ENCODE data around the gene MEGF6. TPM values are rescaled to one million over a fixed set of nuclear protein-coding genes. Genes with fewer than 3 reads are reported as not detected.

MEGF6 gene
- total and polyA plus RNA-seq, 2 experiments from 2014 or later = 11.6 to 21.9 TPM

- H3K4me2 ChIP-seq = no peak overlapping the region
- no peak for TF ChIP-seq EZH2 (IDR thresholded peaks at IDR 0.05; ENCODE audit: borderline replicate concordance)
- TF ChIP-seq EZH2phosphoT487 (IDR thresholded peaks at IDR 0.05; ENCODE audit: low read depth, severe bottlenecking, unreplicated experiment) = no peak
- TF ChIP-seq CTCF (IDR thresholded peaks at IDR 0.05; ENCODE audit: poor library complexity) = no peak
- no peaks in the 10 kb centered on the region for H3K9me3 ChIP-seq (ENCODE audit: low read depth)
- no peak overlapping the region for H3K27ac ChIP-seq
- no peaks in the 10 kb centered on the region for H3K36me3 ChIP-seq (replicated peaks; ENCODE audit: insufficient read depth, low read depth)
- no peak for DNase-seq (ENCODE audit: low spot score)
- no peaks in the 10 kb centered on the region for H3K4me1 ChIP-seq (ENCODE audit: insufficient read depth)
- no peaks in the 10 kb centered on the region for H4K20me1 ChIP-seq (ENCODE audit: insufficient read depth, poor library complexity, severe bottlenecking)
- H3K9me2 ChIP-seq (replicated peaks; ENCODE audit: insufficient read depth) = no peaks in the 10 kb centered on the region
- H3K79me2 ChIP-seq = no peaks in the 10 kb centered on the region
- no peak overlapping the region for H3K4me3 ChIP-seq
- WGBS (ENCODE audit: low lambda C conversion rate, missing lambda C conversion rate) = 97% methylated on average over 4 of the region's 4 CpGs
- no peaks in the 10 kb centered on the region for H3K27me3 ChIP-seq
- no peak overlapping the region for H2AFZ ChIP-seq
Observed at GRCh38 chr1:3488432-3488831, 122.9 kb downstream of the MEGF6 start.

- no peak overlapping the region for H3K27ac ChIP-seq
- H3K4me3 ChIP-seq = no peak overlapping the region
- no peaks in the 10 kb centered on the region for H3K79me2 ChIP-seq
- H3K9me2 ChIP-seq (replicated peaks; ENCODE audit: insufficient read depth) = no peaks in the 10 kb centered on the region
- H3K27me3 ChIP-seq = no peaks in the 10 kb centered on the region
- TF ChIP-seq CTCF (IDR thresholded peaks at IDR 0.05; ENCODE audit: poor library complexity) (no peak), EZH2phosphoT487 (IDR thresholded peaks at IDR 0.05; ENCODE audit: low read depth, severe bottlenecking, unreplicated experiment) (no peak), EZH2 (IDR thresholded peaks at IDR 0.05; ENCODE audit: borderline replicate concordance) (no peak)
- H3K9me3 ChIP-seq (ENCODE audit: low read depth) = no peaks in the 10 kb centered on the region
- no peak overlapping the region for H2AFZ ChIP-seq
- DNase-seq (ENCODE audit: low spot score) = no peak
- WGBS (ENCODE audit: low lambda C conversion rate, missing lambda C conversion rate) = 95% methylated on average over 14 of the region's 14 CpGs
- H4K20me1 ChIP-seq (ENCODE audit: insufficient read depth, poor library complexity, severe bottlenecking) = no peaks in the 10 kb centered on the region
- H3K4me2 ChIP-seq = no peak overlapping the region
- H3K4me1 ChIP-seq (ENCODE audit: insufficient read depth) = no peaks in the 10 kb centered on the region
- no peaks in the 10 kb centered on the region for H3K36me3 ChIP-seq (replicated peaks; ENCODE audit: insufficient read depth, low read depth)
Observed at GRCh38 chr1:3485016-3485415, 126.3 kb downstream of the MEGF6 start.

- Histone ChIP-seq H3K9me3 (ENCODE audit: low read depth) (no peaks in the 10 kb centered on the region), H3K4me1 (ENCODE audit: insufficient read depth) (no peaks in the 10 kb centered on the region), H3K4me3 (no peak overlapping the region), H4K20me1 (ENCODE audit: insufficient read depth, poor library complexity, severe bottlenecking) (no peaks in the 10 kb centered on the region), H3K27me3 (no peaks in the 10 kb centered on the region), H3K27ac (no peak overlapping the region), H2AFZ (no peak overlapping the region), H3K79me2 (no peaks in the 10 kb centered on the region), H3K36me3 (replicated peaks; ENCODE audit: insufficient read depth, low read depth) (no peaks in the 10 kb centered on the region), H3K4me2 (no peak overlapping the region), H3K9me2 (replicated peaks; ENCODE audit: insufficient read depth) (no peaks in the 10 kb centered on the region)
- 68% methylated on average over 24 of the region's 31 CpGs for WGBS (ENCODE audit: low lambda C conversion rate, missing lambda C conversion rate)
- TF ChIP-seq CTCF (IDR thresholded peaks at IDR 0.05; ENCODE audit: poor library complexity) (peak; percentile 67), EZH2phosphoT487 (IDR thresholded peaks at IDR 0.05; ENCODE audit: low read depth, severe bottlenecking, unreplicated experiment) (no peak), EZH2 (IDR thresholded peaks at IDR 0.05; ENCODE audit: borderline replicate concordance) (no peak)
- DNase-seq (ENCODE audit: low spot score) = peak; percentile 68
Observed at GRCh38 chr1:3483801-3484444, 127.4 kb downstream of the MEGF6 start.

Measured in hepatocyte (in vitro differentiated cells).